Hepatocyte (in vitro differentiated cells): ENCODE results near the gene CENPP. TPM values are rescaled to one million over a fixed set of nuclear protein-coding genes. Genes with fewer than 3 reads are reported as not detected.

Experiments
- DNase-seq: peaks from one replicate; pipeline ENCODE4 v3.0.0-alpha.2; 2016; ENCODE audit warnings: low spot score
- H2AFZ ChIP-seq: fragments of 200-600 bp; sonication (generic); 2 replicates; pipeline ENCODE4 v1.6.0; 2016; ENCODE audit warnings: antibody characterized with exemption, mild to moderate bottlenecking
- H3K27ac ChIP-seq: fragments of 200-600 bp; sonication (generic); 2 replicates; pipeline ENCODE4 v1.5.1; 2016; ENCODE audit warnings: mild to moderate bottlenecking
- H3K27me3 ChIP-seq: fragments of 200-600 bp; sonication (generic); 2 replicates; pipeline ENCODE4 v1.6.1; 2016
- H3K36me3 ChIP-seq: fragments of 200-600 bp; sonication (generic); replicated peaks from 2 replicates; pipeline ENCODE4 v1.5.1; 2016; ENCODE audit warnings: low read depth; ENCODE audit not compliant: insufficient read depth
- H3K4me1 ChIP-seq: fragments of 200-600 bp; sonication (generic); 2 replicates; pipeline ENCODE4 v1.5.1; 2016; ENCODE audit warnings: mild to moderate bottlenecking, moderate library complexity; ENCODE audit not compliant: insufficient read depth
- H3K4me2 ChIP-seq: fragments of 200-600 bp; sonication (generic); 2 replicates; pipeline ENCODE4 v1.6.0; 2016
- H3K4me3 ChIP-seq: fragments of 200-600 bp; sonication (generic); 2 replicates; pipeline ENCODE4 v1.5.1; 2016; ENCODE audit warnings: mild to moderate bottlenecking
- H3K79me2 ChIP-seq: fragments of 200-600 bp; sonication (generic); 2 replicates; pipeline ENCODE4 v1.6.0; 2017; ENCODE audit warnings: mild to moderate bottlenecking
- H3K9me2 ChIP-seq: fragments of 200-600 bp; sonication (generic); replicated peaks from 2 replicates; pipeline ENCODE4 v1.6.0; 2017; ENCODE audit warnings: mild to moderate bottlenecking; ENCODE audit not compliant: insufficient read depth
- H3K9me3 ChIP-seq: fragments of 200-600 bp; sonication (generic); 2 replicates; pipeline ENCODE4 v1.5.1; 2016; ENCODE audit warnings: low read depth, mild to moderate bottlenecking
- H4K20me1 ChIP-seq: fragments of 200-600 bp; sonication (generic); 2 replicates; pipeline ENCODE4 v1.6.0; 2016; ENCODE audit warnings: mild to moderate bottlenecking; ENCODE audit not compliant: insufficient read depth, poor library complexity, severe bottlenecking
- CTCF ChIP-seq: fragments of 200-600 bp; sonication (generic); IDR thresholded peaks from 2 replicates; pipeline ENCODE4 v1.5.1; 2016; ENCODE audit warnings: antibody characterized with exemption, mild to moderate bottlenecking; ENCODE audit not compliant: poor library complexity
- EZH2 ChIP-seq: fragments of 200-600 bp; sonication (generic); IDR thresholded peaks from 2 replicates; pipeline ENCODE4 v1.6.1; 2016; ENCODE audit warnings: antibody characterized with exemption, mild to moderate bottlenecking, borderline replicate concordance
- EZH2phosphoT487 ChIP-seq: fragments of 200-600 bp; sonication (generic); IDR thresholded peaks from one replicate; pipeline ENCODE4 v1.6.1; 2018; ENCODE audit warnings: antibody characterized with exemption, mild to moderate bottlenecking, low read depth, moderate library complexity; ENCODE audit not compliant: unreplicated experiment, severe bottlenecking
- WGBS: methylation state at CpG from one replicate; pipeline ENCODE4 v1.1.6; 2016; ENCODE audit warnings: low lambda C conversion rate; ENCODE audit errors: missing lambda C conversion rate; 5-methylcytosine and 5-hydroxymethylcytosine counted together
- polyA plus RNA-seq: library from polyadenylated mRNA; unstranded; fragments of >200 nt; fragmentation: Nextera tagmentation; extraction: Ambion mirVana; gene quantifications from 2 replicates; pipeline ENCODE4 v1.2.1, GENCODE V29; 2016
- total RNA-seq: library from RNA; depleted of rRNA; stranded (reverse); fragments of >200 nt; gene quantifications from 2 replicates; pipeline ENCODE4 v1.2.3, GENCODE V29; 2014

CENPP gene
- total and polyA plus RNA-seq, 2 experiments from 2014 or later = 5.1 to 5.9 TPM

- WGBS = 67% methylated on average over 4 of the region's 4 CpGs
- H3K79me2 ChIP-seq = no peaks in the 10 kb centered on the region
- no peaks in the 10 kb centered on the region for H4K20me1 ChIP-seq
- H3K27me3 ChIP-seq = no peaks in the 10 kb centered on the region
- H3K4me3 ChIP-seq = no peak overlapping the region
- H2AFZ ChIP-seq = no peak overlapping the region
- no peaks in the 10 kb centered on the region for H3K9me3 ChIP-seq
- H3K4me2 ChIP-seq = no peak overlapping the region
- no peak for TF ChIP-seq EZH2
- no peak for TF ChIP-seq EZH2phosphoT487
- no peak for TF ChIP-seq CTCF
- H3K4me1 ChIP-seq = peaks cover 13% of the 10 kb centered on the region
- DNase-seq = no peak
- H3K36me3 ChIP-seq = peaks cover 3% of the 10 kb centered on the region
- H3K9me2 ChIP-seq = no peaks in the 10 kb centered on the region
- H3K27ac ChIP-seq = peak overlapping the region; percentile 80
Measured at GRCh38 chr9:92599938-92600461, 274.2 kb downstream of the CENPP start.

GRCh38 chr9:92600462-92601261 lies 274.9 kb downstream of the CENPP start:
- Histone ChIP-seq H3K27ac (peak overlapping the region; percentile 80), H3K36me3 (peaks cover 3% of the 10 kb centered on the region), H2AFZ (peak overlapping the region; percentile 1), H3K27me3 (no peaks in the 10 kb centered on the region), H4K20me1 (no peaks in the 10 kb centered on the region), H3K4me2 (peak overlapping the region; percentile 43), H3K79me2 (no peaks in the 10 kb centered on the region), H3K4me1 (peaks cover 13% of the 10 kb centered on the region), H3K9me2 (no peaks in the 10 kb centered on the region), H3K4me3 (no peak overlapping the region), H3K9me3 (no peaks in the 10 kb centered on the region)
- TF ChIP-seq EZH2phosphoT487 (no peak), EZH2 (no peak), CTCF (no peak)
- 60% methylated on average over 12 of the region's 12 CpGs for WGBS
- DNase-seq = no peak

GRCh38 chr9:92601451-92601850 lies 275.7 kb downstream of the CENPP start:
- 85% methylated on average over 12 of the region's 12 CpGs for WGBS
- Histone ChIP-seq H2AFZ (peak overlapping the region; percentile 1), H3K9me3 (no peaks in the 10 kb centered on the region)

More at GRCh38 chr9:92601451-92601850, 275.7 kb downstream of the CENPP start:
- Histone ChIP-seq H3K27ac (peak overlapping the region; percentile 80), H4K20me1 (no peaks in the 10 kb centered on the region), H3K36me3 (peaks cover 3% of the 10 kb centered on the region), H3K4me2 (no peak overlapping the region), H3K9me2 (no peaks in the 10 kb centered on the region), H3K4me1 (peaks cover 13% of the 10 kb centered on the region), H3K4me3 (no peak overlapping the region), H3K27me3 (no peaks in the 10 kb centered on the region), H3K79me2 (no peaks in the 10 kb centered on the region)
- TF ChIP-seq EZH2phosphoT487 = no peak
- no peak for TF ChIP-seq CTCF
- DNase-seq = no peak
